DOHH2 (cell line): ENCODE data around the gene KCNJ6.

Source experiments
- H3F3A ChIP-seq: fragments of 200-600 bp; sonication (generic), shearing (Covaris generic); 2 replicates; pipeline ENCODE4 v1.6.0; 2016; ENCODE audit warnings: antibody characterized with exemption, mild to moderate bottlenecking; ENCODE audit not compliant: control insufficient read depth, insufficient read depth
- H3K27ac ChIP-seq: fragments of 200-600 bp; sonication (generic); 2 replicates; pipeline ENCODE4 v1.5.1; 2014; ENCODE audit warnings: low read depth, mild to moderate bottlenecking, low read length, moderate library complexity
- H3K27me3 ChIP-seq: fragments of 200-600 bp; sonication (generic); 2 replicates; pipeline ENCODE4 v1.6.1; 2014; ENCODE audit warnings: mild to moderate bottlenecking, low read length, mixed read lengths; ENCODE audit not compliant: control insufficient read depth
- H3K36me3 ChIP-seq: fragments of 200-600 bp; sonication (generic); 2 replicates; pipeline ENCODE4 v1.6.1; 2014; ENCODE audit warnings: mild to moderate bottlenecking, low read length, moderate library complexity, mixed read lengths; ENCODE audit not compliant: control insufficient read depth
- H3K4me1 ChIP-seq: fragments of 200-600 bp; sonication (generic); 2 replicates; pipeline ENCODE4 v1.6.1; 2014; ENCODE audit warnings: mild to moderate bottlenecking, low read length, mixed read lengths; ENCODE audit not compliant: control insufficient read depth
- H3K4me2 ChIP-seq: fragments of 200-600 bp; sonication (generic); 2 replicates; pipeline ENCODE4 v1.6.0; 2014; ENCODE audit warnings: mild to moderate bottlenecking, low read length, moderate library complexity
- H3K4me3 ChIP-seq: fragments of 200-600 bp; sonication (generic); 2 replicates; pipeline ENCODE4 v1.5.1; 2014; ENCODE audit warnings: mild to moderate bottlenecking, low read length, mixed read lengths
- H3K79me2 ChIP-seq: fragments of 200-600 bp; sonication (generic); 2 replicates; pipeline ENCODE4 v1.6.1; 2014; ENCODE audit warnings: mild to moderate bottlenecking, low read length, mixed read lengths; ENCODE audit not compliant: control insufficient read depth
- H3K9me2 ChIP-seq: fragments of 200-600 bp; sonication (generic); replicated peaks from 2 replicates; pipeline ENCODE4 v1.6.1; 2014; ENCODE audit warnings: mild to moderate bottlenecking, low read length, mixed read lengths; ENCODE audit not compliant: control insufficient read depth
- H3K9me3 ChIP-seq: fragments of 200-600 bp; sonication (generic); 2 replicates; pipeline ENCODE4 v1.6.1; 2014; ENCODE audit warnings: antibody characterized with exemption, low read length, mixed read lengths; ENCODE audit not compliant: control insufficient read depth, insufficient read depth
- H4K20me1 ChIP-seq: fragments of 200-600 bp; sonication (generic); 2 replicates; pipeline ENCODE4 v1.6.0; 2014; ENCODE audit warnings: low read depth, mild to moderate bottlenecking, antibody characterized with exemption, low read length, moderate library complexity; ENCODE audit not compliant: control insufficient read depth, insufficient read depth
- CTCF ChIP-seq: fragments of 200-600 bp; sonication (generic); IDR thresholded peaks from one replicate; pipeline ENCODE4 v1.5.1; 2014; ENCODE audit warnings: antibody characterized with exemption, mild to moderate bottlenecking, low read depth, low read length; ENCODE audit not compliant: poor library complexity, severe bottlenecking
- EZH2phosphoT487 ChIP-seq: fragments of 200-600 bp; sonication (generic); IDR thresholded peaks from 2 replicates; pipeline ENCODE4 v1.6.1; 2017; ENCODE audit warnings: borderline replicate concordance, mild to moderate bottlenecking, antibody characterized with exemption, low read length, moderate library complexity, mixed read lengths

Gene KCNJ6

GRCh38 chr21:37669249-37669648 is 247.0 kb downstream of the KCNJ6 start:
- Histone ChIP-seq H3K36me3 (no peaks in the 10 kb centered on the region), H4K20me1 (no peaks in the 10 kb centered on the region), H3K27ac (no peak overlapping the region), H3K4me2 (no peak overlapping the region), H3F3A (no peaks in the 10 kb centered on the region), H3K79me2 (no peaks in the 10 kb centered on the region), H3K9me2 (no peaks in the 10 kb centered on the region), H3K27me3 (peaks cover 11% of the 10 kb centered on the region; the same call in 1 of the 2 replicates), H3K4me3 (no peak overlapping the region), H3K9me3 (no peaks in the 10 kb centered on the region), H3K4me1 (no peaks in the 10 kb centered on the region)
- TF ChIP-seq EZH2phosphoT487 = no peak
- no peak for TF ChIP-seq CTCF

- Histone ChIP-seq H3K27ac (no peak overlapping the region), H3K4me2 (no peak overlapping the region), H3K4me3 (no peak overlapping the region), H3K36me3 (no peaks in the 10 kb centered on the region), H3K4me1 (no peaks in the 10 kb centered on the region), H3K9me2 (no peaks in the 10 kb centered on the region), H3F3A (no peaks in the 10 kb centered on the region), H4K20me1 (no peaks in the 10 kb centered on the region), H3K9me3 (no peaks in the 10 kb centered on the region), H3K27me3 (peaks cover 10% of the 10 kb centered on the region; the same call in 1 of the 2 replicates), H3K79me2 (no peaks in the 10 kb centered on the region)
- no peak for TF ChIP-seq EZH2phosphoT487
- no peak for TF ChIP-seq CTCF
These were observed 247.6 kb downstream of the KCNJ6 start for GRCh38 chr21:37668462-37669239.

- no peaks in the 10 kb centered on the region for H3K9me3 ChIP-seq
- 0 out of 2 replicates have a peak, but pooled peaks cover 3% of the 10 kb centered on the region for H3K27me3 ChIP-seq
- H3K27ac ChIP-seq = no peak overlapping the region
- H3K4me1 ChIP-seq = no peaks in the 10 kb centered on the region
- H3F3A ChIP-seq = no peaks in the 10 kb centered on the region
- H3K9me2 ChIP-seq = no peaks in the 10 kb centered on the region
- H4K20me1 ChIP-seq = no peaks in the 10 kb centered on the region
- H3K79me2 ChIP-seq = no peaks in the 10 kb centered on the region
- H3K4me2 ChIP-seq = no peak overlapping the region
- no peak for TF ChIP-seq EZH2phosphoT487
- TF ChIP-seq CTCF = no peak
- H3K4me3 ChIP-seq = no peak overlapping the region
- H3K36me3 ChIP-seq = no peaks in the 10 kb centered on the region
These were observed 248.9 kb downstream of the KCNJ6 start for GRCh38 chr21:37667380-37667779.
